GM18511 (cell line): ENCODE measurements around the gene JMJD1C.
"Not testable (repeated sequence)": the region's sequence is repeated elsewhere in the genome, so short reads cannot be mapped to it uniquely, and the experiment has no call there.

Source experiments
- ATAC-seq: cut with Tn5 transposase; IDR thresholded peaks from one replicate; pipeline ENCODE4 v1.9.1; 2021; ENCODE audit warnings: mild to moderate bottlenecking, moderate library complexity; ENCODE audit not compliant: unreplicated experiment

The JMJD1C gene

DNA sequence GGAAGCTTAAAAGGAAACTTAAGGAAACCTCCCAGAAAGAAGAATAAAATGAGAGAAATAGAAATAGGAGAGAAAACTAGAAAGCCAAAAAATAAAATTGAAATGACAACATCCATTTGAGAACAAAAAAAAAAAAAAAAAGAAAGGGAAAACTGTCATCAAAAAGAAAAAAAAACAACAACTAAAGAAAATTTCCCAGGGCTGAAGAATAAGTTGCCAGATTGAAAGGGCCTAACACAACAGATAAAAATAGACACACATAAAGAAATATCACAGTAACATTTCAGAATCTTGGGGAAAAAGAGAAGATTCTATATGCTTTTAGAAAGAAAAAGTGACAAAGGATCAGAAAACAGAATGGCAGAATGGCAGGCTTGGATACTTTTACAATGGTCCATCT is 157.1 kb downstream of the JMJD1C start:
- ATAC-seq = no peak

DNA sequence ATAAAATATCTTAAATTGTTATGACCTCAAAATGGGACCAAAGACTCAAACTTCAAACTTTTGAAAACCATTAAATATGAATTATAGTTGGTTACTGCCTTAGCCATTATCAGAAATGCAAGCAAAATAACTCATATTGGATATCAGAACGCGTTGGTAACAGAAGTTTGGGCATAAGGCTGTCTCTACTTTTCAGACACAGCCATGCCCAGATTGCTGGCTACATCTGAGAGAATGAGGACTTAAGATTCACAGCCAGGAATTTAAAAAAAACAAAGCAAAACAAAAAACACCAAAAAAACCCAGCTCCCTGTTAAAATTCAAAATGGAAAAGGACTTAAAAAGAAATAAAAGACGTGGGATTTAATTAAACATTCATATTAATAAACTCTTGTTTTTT is 161.6 kb downstream of the JMJD1C start:
- no peak for ATAC-seq

DNA sequence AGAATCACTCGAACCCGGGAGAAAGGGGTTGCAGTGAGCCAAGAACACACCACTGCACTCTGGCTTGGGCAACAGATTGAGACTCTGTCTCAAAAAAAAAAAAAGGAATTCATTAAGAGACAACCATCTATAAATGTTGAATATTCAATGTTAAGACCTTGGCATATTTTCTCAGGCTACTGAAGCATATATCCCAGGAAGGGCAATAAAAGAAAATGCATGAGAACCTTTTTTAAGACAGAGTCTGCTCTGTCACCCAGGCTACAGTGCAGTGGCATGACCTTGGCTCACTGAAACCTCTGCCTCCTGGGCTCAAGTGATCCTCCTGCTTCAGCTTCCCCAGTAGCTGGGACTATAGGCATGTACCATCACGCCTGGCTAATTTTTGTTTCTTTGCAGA is 165.0 kb downstream of the JMJD1C start:
- no peak for ATAC-seq

DNA sequence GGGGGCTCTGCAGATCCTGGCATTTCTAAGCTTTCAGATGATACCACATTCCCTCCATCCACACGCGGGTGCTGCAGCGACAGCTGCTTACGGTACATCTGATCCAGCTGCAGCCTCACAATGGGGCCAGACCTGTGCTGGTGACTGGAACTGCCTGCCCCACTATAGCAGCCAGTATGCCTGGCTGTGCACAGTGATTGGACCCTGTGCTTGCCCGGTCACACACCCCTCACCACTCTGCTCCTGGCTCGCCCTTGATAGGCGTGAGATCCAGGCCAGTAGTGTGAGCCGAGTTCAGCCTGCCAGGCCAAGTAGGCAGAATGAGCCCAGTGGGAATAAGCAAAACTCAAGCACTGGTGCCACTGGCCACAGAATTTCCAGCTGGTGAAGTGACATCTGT is 167.8 kb downstream of the JMJD1C start:
- ATAC-seq = no peak

DNA sequence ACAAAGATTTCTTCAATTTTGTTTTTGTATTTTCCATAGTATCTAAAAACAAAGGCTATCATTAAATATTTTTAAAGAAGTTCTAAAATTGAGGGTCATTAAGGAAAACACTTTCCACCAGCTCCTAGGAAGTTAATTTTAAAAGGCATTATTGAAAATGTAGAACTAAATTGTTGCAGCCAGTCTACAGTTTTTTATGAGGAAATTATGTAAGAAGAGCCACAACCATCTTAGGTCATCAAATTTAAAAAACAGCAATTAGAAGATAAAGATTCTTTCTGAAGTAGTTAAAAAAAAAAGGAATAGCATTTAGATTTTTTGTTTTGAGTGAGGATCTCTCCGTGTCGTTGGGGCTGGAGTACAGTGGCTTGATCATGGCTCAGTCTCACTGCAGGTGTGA is 171.0 kb downstream of the JMJD1C start:
- no peak for ATAC-seq

DNA sequence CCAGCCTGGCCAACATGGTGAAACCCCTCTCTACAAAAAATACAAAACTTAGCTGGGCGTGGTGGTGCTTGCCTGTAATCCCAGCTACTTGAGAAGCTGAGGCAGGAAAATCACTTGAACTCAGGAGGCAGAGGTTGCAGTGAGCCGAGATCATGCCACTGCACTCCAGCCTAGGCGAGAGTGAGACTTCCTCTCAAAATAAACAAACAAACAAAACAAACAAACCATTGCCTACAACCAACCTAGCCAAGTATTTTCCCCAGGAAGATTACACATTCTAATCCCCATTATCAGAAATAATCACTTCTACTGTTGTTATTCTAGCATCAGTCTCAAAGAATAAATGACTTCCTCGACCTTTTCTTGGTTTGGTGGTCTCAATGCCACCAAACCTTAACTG is 172.9 kb downstream of the JMJD1C start:
- not testable (repeated sequence) for ATAC-seq

DNA sequence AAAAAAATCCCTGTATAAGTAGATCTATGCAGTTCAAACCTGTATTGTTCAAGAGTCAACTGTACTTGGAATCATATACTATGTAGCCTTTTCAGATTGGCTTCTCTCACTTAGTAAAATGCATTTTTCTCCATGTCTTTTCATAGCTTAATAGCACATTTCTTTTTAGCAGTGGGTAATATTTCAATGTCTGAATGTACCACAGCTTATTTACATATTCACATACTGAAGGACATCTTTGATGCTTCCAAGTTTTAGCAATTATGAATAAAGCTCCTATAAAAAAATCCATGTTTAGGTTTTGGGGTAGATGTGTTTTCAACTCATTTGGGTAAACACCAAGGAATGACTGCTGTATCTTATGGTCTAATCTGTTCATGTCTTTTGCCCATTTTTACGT is 177.6 kb downstream of the JMJD1C start:
- no peak for ATAC-seq

DNA sequence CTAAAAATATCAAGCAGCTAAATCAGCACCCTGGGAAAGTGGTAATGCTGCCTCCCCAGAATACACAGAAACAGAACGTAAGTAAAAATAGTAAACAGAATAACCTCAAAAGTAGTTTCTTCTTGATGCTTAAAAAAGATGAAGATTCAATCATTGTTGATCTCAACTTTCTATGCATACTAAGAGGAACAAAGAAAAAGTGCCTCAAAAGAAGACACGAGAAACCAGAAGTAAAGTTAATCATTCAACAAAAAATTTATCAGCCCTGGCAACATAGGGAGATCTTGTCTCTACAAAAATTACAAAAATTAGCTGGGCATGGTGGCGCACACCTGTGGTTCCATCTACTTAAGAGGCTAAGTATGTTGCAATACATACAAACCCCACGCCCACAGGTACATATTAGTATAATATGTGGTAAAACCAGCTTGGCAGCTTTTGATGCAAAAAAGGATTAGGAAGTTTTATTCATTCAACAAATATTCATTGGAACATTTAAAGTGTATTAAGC is 179.0 kb downstream of the JMJD1C start:
- peak; percentile 87 for ATAC-seq

DNA sequence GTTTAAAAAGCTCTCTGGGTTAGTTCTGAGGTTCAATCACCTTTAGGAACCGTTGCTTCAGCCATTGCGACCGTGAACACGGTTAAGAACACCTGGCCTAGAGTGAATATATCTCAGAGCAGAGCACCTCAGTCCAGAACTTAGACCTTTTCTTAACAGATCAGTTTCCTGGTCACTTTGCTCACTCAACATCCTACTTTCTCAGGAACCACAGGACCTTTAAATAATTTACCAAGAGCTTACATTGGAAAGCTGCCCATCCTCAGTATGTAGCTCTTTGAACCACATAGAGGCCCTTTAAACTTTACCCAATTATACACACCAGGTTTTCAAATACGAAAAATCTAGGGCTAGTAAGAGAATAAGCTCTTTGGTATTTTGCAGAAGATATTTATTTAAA is 179.4 kb downstream of the JMJD1C start:
- peak; percentile 57 for ATAC-seq

DNA sequence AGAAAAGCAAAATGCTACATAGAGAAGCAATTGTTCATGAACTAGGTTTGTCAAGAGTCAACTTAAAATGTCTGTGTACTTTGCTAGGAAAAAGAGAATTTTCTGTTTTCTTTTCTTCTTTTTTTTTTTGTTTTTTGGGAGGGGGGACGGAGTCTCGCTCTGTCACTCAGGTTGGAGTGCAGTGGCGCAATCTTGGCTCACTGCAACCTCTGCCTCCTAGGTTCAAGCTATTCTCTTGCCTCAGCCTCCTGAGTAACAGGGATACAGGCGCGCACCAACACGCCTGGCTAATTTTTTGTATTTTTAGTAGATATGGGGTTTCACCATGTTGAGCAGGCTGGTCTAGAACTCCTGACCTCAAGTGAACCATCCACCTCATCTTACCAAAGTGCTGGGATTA is 181.9 kb downstream of the JMJD1C start:
- ATAC-seq = not testable (repeated sequence)

DNA sequence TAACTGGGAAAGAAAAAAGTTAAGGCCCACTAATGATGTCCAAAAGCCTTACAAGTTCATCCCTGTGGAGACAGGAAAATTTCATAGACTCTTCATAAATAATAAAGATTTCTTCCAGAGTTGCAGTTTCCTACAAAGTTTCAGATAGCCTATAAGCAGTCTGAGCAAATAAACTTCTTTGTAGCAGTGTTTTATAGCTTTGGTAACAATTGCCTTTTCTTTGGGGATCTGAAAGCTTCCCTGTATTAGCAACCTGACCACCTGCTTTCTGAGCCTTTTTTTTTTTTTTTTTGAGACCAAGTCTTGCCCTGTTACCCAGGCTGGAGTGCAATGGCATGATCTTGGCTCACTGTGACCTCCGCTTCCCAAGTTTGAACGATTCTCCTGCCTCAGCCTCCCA is 182.7 kb downstream of the JMJD1C start:
- peak; percentile 32 for ATAC-seq

DNA sequence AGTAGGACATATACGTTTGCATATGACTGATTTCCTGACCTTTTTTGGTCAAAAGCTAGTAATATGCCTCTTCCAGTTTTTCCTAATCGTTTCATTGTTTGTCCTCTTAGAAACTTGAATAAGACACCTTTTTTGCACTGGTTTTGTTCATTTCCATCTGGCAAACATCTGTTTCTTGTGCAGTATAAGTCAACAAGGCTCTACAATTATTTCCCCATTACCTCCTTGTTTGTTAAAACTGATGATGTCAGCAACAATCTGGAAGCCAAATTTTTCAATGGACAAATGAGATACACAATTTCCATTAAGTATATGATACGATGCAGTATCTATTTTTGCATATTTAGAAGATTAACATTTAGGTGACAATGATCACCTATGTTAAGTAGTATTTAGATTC is 183.8 kb downstream of the JMJD1C start:
- ATAC-seq = no peak

DNA sequence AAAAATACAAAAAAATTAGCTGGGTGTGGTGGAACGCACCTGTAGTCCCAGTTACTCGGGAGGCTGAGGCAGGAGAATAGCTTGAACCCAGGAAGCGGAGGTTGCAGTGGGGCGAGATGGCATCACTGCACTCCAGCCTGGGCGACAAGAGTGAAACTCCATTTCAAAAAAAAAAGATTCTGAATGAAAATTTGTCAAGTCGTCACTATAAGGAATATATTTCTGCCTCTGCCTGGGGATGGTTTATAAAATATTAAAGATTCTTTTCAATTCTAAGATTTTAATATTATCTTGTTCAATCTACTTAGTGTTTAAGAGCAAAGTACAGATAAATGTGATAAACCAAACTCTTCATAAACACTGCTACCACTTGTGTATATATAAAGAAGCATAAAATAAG is 185.4 kb downstream of the JMJD1C start:
- ATAC-seq = no peak

DNA sequence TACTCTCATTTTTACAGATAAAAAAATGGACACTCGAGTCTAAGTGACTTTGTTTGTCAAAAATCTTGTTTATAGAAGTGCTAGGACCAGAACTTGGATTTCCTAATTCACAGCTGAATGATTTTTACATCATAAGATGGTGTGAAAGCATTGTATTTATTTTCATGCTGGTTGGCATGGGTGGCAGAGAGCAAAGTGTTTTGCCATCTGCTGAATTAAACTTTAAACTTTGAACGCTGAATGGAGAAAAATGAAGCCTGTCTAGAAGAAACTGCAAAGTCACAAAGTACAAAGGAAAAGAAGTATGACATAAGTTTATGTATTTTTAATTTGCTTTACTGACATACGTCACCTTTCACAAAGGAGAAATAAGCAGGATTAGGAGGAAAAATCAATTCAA is 190.7 kb downstream of the JMJD1C start:
- ATAC-seq = no peak

DNA sequence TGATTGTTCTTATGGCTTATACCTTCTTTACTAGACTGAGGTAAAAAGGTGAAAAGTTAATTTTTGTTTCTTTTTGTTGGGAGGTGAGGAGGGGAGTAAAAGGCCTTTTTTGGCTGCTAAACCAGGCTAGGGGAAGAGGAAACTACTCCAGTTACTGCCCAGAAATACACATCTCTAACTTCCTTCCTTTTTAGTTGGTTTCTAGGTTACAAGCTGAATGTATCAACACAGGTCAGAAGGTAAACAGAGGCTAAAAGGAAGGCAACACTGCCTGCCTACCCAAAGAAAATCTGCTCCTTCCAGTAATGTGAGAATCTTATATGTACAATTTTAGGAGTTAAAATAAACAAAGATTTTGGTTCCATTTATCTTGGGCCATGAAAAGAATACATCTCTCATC is 192.2 kb downstream of the JMJD1C start:
- ATAC-seq = no peak

DNA sequence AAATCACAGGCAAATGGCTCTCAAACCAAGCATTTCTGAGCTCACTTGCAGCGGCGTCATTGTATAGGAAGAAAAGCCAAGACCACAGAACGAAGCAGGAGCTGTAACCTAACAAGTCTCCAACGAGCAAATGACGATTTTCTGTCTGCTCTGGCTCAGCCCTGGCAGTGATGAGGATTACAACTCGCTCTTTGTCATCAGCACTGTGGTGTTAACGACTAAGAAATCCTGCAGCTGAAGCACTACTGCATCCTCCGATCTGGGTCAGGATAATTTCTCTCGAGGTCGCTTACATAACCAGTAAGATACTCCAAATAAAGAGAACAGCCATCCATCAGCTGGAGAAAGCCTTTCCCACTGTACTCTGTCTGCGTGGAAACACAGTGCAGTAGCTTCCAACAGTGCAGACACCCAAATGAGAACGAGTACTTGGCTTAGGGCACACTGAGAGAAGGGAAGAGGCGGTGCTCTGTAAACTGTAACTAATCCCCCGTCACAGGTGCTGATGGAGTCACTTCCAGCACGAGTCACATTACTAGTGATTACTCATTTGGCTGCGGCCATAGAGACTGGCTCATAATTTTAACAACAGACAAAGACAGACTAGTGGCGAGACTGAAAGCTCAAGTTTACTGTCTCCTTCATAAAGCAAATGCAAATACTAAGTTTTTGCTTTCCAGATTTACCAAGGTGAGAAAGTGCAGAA is 196.8 kb downstream of the JMJD1C start:
- ATAC-seq = peak; percentile 96

DNA sequence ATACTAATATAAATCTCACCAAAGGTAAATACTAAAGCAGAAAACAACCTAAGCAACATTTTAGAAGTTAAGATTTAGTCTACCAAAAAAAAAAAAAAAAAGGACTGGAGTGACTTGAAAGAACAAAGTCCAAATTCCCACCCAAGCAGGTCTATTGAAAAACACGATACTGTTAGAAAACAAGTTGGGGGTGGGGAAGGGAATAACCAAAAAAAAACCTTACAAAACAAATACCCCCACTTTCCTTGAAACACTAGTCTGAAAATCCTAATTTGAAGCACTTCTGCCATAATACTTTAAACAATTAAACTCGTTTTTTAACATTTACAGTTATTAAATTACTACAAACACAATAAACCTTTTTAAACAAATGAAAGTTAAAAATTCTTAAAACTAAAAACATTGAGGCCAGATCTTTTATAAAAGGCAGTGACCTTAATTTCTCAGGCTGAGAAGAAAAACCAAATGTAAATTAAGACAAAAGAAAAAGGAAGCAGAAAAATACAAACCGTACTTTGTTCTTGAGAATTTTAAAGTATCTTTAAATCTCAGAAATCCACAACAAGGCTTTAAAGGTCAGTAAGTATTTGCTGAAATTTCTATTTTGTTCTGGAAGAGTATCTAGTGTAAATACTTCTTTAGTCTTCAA is 197.5 kb downstream of the JMJD1C start:
- no peak for ATAC-seq

DNA sequence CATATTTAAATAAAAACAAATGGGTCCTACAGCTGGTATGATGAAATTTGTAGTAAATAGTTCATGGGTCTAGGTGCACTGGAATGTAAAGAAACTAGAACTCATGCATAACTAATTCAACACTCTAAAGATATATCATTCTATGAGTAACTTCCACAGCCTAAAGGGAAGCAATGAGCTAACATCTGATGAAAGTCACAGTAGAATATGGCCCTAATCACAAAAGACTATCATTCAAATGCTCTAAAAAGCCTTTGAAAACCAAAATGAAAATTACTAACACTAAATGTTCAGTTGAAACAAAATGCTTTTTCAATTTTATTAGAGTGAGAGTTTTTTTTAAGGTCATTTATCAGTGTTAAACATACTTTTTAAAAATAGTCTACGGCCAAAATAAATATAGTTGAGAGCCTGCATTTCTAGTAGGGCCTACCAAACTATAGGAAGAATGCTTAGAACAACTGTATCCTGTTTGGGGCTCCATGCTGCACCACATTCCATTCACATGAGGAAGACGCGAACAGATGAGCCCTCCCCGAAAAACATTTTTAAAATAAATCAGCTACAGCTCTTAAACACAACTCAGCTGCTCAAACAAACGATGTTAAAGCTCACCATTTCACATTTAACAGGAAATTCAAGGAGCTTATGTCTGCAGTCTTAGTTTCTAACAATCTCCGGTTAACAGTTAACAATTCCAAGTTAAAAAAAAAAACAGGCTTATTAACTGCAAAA is 198.2 kb downstream of the JMJD1C start:
- no peak for ATAC-seq

DNA sequence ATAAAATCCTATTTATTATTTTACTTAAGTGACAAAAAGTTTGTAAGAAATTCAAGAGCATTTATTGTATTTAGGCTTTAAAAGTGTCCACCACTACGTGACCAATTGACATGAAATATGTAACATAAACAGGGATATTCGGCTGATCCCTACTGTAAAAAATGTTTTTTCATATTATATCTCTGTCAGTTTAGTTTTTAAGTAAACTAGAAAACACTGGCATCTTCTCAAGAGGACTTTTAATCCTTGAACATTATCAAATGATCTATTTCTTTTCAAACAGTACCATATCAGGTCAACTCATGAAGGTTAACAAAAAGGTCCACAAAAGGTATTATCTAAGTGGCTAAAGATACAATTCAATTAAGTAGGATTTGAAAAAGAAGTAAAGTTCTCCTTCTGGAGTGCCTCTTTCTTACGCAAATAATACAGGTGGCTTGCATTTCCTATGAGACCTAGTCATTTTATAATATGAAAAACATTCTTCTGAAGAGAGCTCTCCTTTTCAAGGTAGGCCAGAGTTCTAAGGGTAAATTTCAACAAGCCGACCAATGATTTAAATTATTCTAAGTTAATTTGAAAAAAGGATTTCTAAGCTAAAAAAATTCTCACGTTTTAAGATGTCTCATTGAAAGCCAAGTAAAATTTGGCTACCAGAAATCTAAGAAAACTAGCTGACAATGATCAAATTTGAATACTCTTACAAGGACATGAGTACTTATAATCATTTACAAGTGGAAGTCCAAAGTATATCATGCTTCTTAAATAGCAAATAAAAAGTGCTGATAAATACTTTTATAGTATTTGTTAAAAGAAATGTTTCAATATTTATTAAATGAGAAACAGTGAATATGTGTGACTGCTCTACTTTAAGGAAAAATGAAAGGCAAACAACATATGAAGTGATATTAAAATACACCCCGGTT is 199.1 kb downstream of the JMJD1C start:
- ATAC-seq = no peak

DNA sequence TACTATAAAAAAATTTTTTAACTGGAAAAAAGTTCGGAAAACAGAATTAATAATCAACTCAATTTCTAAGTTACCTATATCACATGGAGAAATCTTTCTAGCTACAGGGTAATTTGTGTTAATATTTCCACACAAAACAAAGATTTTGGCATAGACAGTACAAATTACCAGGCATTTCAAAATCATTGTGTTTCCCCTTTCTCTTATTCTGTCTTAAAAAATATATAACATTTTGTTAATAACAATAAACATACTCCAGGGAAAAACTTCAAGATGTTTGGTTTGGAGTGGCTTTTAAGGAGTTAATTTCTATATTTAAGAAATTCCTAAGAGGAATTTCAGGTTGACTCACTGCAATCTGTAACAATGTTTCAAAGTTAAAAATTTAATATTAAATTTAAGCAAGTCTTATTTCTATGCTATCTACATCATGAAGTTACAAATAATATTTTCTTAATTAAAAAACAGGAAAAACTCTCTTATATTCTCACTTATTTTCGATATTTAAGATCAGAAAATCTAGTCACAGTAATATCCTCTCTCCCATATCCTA is 200.0 kb downstream of the JMJD1C start:
- ATAC-seq = no peak

DNA sequence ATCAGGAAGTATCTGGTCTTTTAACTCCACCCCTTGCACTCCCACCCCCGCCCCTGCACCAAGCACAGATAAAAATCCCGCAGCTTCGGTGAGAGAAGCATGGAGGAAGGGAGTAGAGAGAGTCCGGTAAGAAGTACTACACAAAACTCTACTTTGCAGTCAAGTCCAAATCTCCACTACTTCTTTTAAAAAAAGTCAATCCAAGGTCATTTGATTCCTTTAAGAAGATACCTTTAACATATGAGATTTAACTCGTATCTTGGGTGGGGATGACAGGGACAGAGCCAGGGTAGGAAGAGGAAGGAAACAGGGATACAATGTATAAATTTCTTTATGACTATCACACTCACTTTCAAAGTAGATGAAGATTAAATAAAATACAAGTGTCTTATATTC is 200.6 kb downstream of the JMJD1C start:
- no peak for ATAC-seq
